HK-2 (cell line): ENCODE results near the gene DDIT3.
A peak's percentile ranks its signal among the peaks of the same experiment; 100 is the strongest.
"Not testable (repeated sequence)": the region's sequence is repeated elsewhere in the genome, so short reads cannot be mapped to it uniquely, and the experiment has no call there.

Experiments
- DNase-seq: peaks from one replicate; pipeline ENCODE4 v3.0.0-alpha.2; 2018; ENCODE audit not compliant: unreplicated experiment

The DDIT3 gene

GRCh38 chr12:57525615-57526383 is 5.5 kb upstream of the DDIT3 start:
- DNase-seq, result no peak

GRCh38 chr12:57524814-57525614 is 4.7 kb upstream of the DDIT3 start:
- no peak for DNase-seq

GRCh38 chr12:57523706-57524614 is 3.6 kb upstream of the DDIT3 start:
- DNase-seq, result no peak

- peak; percentile 59 for DNase-seq
These were observed 2.8 kb upstream of the DDIT3 start for GRCh38 chr12:57522887-57523705.

GRCh38 chr12:57522011-57522886 is 1.9 kb upstream of the DDIT3 start, which contains the start of gene MBD6:
Gene MBD6, plus strand, starts transcription at chr12:57522824. Its CDS starts 1,480 bp downstream, at chr12:57524304.
- peak; percentile 87 for DNase-seq

GRCh38 chr12:57521525-57522010 is 1.3 kb upstream of the DDIT3 start:
- peak; percentile 59 for DNase-seq

GRCh38 chr12:57519796-57520052 is 590 bp downstream of the DDIT3 start:
- peak; percentile 74 for DNase-seq

- peak; percentile 40 for DNase-seq
These were observed 1.2 kb downstream of the DDIT3 start for GRCh38 chr12:57518920-57519795.

- no peak for DNase-seq
These were observed 2.0 kb downstream of the DDIT3 start for GRCh38 chr12:57518176-57518919.

GRCh38 chr12:57517718-57518117 is 2.6 kb downstream of the DDIT3 start:
- DNase-seq, result not testable (repeated sequence)

- DNase-seq, result no peak
These were observed 3.1 kb downstream of the DDIT3 start for GRCh38 chr12:57517187-57517586.

GRCh38 chr12:57516617-57517153 is 3.6 kb downstream of the DDIT3 start:
- DNase-seq, result no peak

- no peak for DNase-seq
These were observed 4.3 kb downstream of the DDIT3 start for GRCh38 chr12:57515934-57516541.

- no peak for DNase-seq
These were observed 4.8 kb downstream of the DDIT3 start for GRCh38 chr12:57515408-57515933.

- no peak for DNase-seq
These were observed 5.5 kb downstream of the DDIT3 start for GRCh38 chr12:57514720-57515407.

- DNase-seq, result not testable (repeated sequence)
These were observed 6.1 kb downstream of the DDIT3 start for GRCh38 chr12:57514246-57514645.

GRCh38 chr12:57513677-57514076 is 6.6 kb downstream of the DDIT3 start:
- not testable (repeated sequence) for DNase-seq
